Body of pancreas (tissue), 4 donors: Measurements from ENCODE around the gene NEGR1.

ENCODE experiments used
- CTCF ChIP-seq, 7 experiments: fragments of 450-650 bp in 4 of 7; fragments of 200-600 bp in 3 of 7; sonication (generic) in 3 of 7; IDR thresholded peaks; one replicate each; pipeline ENCODE4 v1.5.1; 2016 to 2019; ENCODE audit warnings: antibody characterized with exemption in 7 of 7
- POLR2A ChIP-seq, 3 donors: fragments of 450-650 bp; IDR thresholded peaks; one replicate each; pipeline ENCODE4 v1.6.1; 2016; ENCODE audit warnings: antibody characterized with exemption in 3 of 3, mild to moderate bottlenecking in 2 of 3

- TF ChIP-seq POLR2A (IDR thresholded peaks at IDR 0.05) (peak in 1 of 3 donors; percentile 4), CTCF (IDR thresholded peaks at IDR 0.05) (no peak)
These were observed 2.2 kb upstream of the NEGR1 start for GRCh38 chr1:72284348-72285073.
